H54 (cell line): Measurements from ENCODE around the gene RBMX2.
"Not testable (repeated sequence)": the region's sequence is repeated elsewhere in the genome, so short reads cannot be mapped to it uniquely, and the experiment has no call there.

Experiments used
- DNase-seq: peaks from one replicate; pipeline ENCODE4 v3.0.0; 2011; ENCODE audit warnings: low spot score, mixed read lengths; ENCODE audit not compliant: insufficient read length
- FAIRE-seq: peaks from 3 replicates; lab custom pipeline; 2011; peaks lifted over from hg19 to GRCh38; lab: Jason Lieb, UNC
- POLR2A ChIP-seq: IDR thresholded peaks from 2 replicates; pipeline ENCODE4 v1.6.1; 2011; ENCODE audit warnings: low read depth, mild to moderate bottlenecking, low read length

RBMX2 gene, protein sequence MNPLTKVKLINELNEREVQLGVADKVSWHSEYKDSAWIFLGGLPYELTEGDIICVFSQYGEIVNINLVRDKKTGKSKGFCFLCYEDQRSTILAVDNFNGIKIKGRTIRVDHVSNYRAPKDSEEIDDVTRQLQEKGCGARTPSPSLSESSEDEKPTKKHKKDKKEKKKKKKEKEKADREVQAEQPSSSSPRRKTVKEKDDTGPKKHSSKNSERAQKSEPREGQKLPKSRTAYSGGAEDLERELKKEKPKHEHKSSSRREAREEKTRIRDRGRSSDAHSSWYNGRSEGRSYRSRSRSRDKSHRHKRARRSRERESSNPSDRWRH

DNA sequence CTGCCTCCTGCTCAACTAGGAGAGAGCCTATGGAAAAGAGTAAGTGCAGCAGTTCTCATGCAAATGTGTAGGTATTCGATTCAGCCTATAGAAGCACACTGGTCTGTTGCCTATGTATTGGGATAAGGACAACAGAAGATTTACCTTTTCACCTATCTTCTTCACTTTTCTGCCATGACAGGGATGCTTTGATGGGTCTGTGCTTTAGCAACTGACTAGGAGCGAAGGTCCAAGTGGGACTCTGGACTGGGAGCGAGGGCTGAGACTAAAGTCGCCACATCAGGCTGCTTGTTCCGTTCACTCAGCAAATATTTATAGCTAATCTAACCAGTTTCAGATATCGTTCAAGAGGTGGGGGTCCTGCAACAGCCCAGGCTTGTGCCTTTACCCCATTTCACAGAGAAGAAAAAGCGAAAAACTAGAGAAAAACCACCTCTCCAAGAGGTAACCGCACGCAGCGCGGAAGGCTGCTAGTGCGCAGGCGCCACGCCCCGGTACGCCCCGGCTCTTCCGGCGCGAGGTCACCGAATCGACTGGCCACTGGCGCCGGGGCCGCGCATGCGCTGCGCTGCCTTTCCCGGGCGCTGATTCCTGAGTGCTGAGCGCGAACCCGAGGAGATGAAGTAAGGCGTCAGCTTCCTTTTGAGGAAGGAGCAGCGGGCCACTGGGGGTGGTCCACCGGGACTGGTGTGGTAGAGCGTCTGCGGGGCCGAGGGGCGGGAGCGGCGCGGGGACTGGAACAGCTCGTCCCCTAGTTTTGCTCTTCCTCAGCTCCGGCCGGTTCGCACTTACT lies at the start of gene RBMX2:
Gene RBMX2 (plus strand): TSS at position 573 of the 793 bp plus-strand sequence. CDS start 46 bp downstream, at position 619.
- FAIRE-seq (no peak), DNase-seq (peak; percentile 87)
- peak; percentile 65 for TF ChIP-seq POLR2A

DNA sequence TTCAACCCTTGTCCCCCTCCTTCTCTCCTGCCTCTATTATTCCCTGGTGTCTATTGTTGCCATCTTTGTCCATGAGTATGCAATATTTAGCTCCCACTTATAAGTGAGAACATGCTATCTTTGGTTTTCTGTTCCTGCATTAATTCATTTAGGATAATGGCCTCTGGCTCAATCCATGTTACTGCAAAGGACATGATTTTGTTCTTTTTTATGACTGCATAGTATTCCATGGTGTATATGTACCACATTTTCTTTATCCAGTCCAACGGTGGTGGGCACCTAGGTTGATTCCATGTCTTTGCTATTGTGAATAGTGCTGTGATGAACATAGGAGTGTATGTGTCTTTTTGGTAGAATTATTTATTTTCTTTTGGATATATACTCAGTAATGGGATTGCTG lies 49.7 kb upstream of the RBMX2 start:
- not testable (repeated sequence) for DNase-seq, FAIRE-seq

DNA sequence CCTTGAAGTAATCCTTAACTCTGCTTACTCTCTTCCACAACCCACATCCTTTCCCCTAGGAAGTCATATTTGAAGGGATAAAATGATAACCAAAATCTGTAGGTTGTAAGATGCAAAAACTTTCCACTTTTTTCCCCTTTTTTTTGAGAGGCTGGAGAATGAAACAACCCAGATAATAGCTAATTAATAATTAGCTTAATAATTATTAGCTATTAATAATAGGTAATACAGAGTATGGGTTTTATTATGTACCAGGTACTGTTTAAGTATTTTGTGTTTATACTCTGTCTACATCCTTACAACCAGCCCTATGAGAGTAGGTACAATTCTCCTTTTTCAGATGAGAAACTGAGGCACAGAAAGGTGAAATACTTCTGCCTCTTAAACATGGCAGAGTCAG lies 25.7 kb upstream of the RBMX2 start:
- TF ChIP-seq POLR2A: no peak
- DNase-seq (no peak), FAIRE-seq (no peak)

DNA sequence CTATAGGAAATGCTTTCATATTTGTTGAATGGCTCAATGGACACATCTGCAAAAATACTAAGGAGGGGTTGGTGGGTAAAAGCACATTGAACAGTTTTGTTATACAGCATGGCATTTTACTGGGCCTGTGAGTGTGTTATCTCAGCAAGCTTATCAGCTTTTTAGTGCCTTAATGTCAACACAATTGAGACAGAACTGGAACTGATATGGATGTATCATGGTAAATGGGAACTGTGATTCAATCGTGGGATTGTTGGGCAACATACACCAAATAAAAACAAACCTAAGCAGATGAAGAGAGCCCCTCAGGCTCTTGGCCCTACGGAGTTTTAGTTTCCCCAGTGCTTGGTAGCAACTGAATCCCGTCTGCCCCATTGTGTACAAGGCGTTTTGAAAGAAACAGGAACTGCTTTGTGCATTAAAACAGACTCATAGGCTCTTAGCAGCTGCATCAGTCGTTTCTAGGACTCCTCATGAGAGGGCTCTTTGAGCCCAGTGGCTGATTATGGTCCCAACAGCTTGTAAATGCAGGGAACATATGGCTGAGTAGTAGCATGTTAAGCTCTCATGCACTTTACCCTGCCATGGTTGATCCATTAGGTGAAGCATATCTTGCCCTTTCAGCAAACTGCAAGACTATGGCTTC lies 23.6 kb upstream of the RBMX2 start:
- FAIRE-seq (no peak), DNase-seq (no peak)
- no peak for TF ChIP-seq POLR2A

DNA sequence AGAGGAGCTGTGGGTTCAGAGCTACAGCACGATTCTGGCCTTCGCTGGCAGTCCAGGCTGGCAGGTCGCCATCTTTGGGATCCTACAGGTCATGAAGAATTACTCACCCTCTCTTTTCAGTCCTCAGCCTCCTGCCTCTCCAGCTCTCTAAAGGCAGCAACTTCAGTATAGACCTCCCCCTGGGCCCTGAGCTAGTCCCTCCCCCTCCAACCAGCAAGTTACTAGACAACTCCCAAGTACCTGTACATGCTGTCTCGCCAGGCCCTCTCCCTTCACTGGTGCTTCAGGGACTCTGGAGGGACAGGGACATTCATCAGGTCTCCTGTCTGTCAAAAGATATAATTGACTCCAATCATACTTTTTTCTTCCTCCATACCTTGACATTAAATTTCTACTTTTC lies 16.3 kb upstream of the RBMX2 start, which contains the start of gene GPR119:
Gene GPR119 (minus strand): TSS at position 155 of the 400 bp plus-strand sequence. CDS start 227 bp downstream, outside the sequence.
- no peak for DNase-seq
- no peak for FAIRE-seq
- no peak for TF ChIP-seq POLR2A

DNA sequence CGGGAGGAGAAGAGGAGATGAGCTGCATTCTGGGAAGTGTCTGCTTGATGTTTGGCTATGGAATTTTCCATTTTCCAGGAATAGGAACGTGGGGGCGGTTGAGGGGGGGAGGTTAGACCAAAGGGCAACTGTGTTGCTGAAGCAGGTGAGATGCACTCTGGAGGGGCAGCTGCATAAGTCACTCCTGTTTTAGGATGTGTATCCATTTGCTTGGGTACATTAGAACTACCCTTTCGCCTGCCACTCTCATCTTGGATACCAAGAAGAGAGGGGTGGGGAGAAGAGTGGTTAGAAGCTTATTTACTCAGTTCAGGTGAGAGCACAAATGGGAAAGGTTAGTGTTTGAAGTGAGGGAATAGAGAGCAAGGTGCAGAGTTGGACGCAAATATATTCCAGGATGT lies 15.4 kb upstream of the RBMX2 start:
- no peak for DNase-seq
- FAIRE-seq: no peak
- TF ChIP-seq POLR2A: no peak

DNA sequence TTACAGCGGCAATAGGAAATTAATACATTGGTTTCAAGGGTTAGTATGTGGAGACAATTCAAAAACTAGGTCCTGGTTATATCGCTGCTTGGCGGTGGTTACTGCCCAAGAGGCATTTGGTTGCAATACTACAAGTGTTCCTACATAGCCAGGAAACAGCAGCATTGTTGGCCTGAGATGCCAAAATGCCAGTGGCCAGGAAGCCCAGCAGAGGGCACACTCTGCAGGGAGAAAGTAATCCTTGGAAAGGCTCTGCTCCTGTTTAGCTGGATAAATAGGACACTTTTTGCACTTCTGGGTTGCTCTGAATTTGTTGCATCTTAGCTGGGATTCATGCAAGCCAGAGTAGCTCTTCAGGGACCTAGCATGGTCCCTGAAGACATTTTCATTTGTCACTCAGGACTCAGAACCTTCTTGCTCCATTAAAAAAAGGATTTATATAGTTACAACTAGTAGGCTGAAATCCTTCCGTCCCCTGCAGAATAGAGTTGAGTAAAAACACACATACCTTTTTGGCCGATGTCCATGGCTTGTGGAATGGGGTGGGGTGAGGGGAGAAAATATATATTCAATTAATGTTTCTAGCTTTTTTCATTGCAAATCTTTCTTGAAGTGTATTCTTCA lies 8.2 kb upstream of the RBMX2 start:
- TF ChIP-seq POLR2A: no peak
- FAIRE-seq (no peak), DNase-seq (peak; percentile 40)

DNA sequence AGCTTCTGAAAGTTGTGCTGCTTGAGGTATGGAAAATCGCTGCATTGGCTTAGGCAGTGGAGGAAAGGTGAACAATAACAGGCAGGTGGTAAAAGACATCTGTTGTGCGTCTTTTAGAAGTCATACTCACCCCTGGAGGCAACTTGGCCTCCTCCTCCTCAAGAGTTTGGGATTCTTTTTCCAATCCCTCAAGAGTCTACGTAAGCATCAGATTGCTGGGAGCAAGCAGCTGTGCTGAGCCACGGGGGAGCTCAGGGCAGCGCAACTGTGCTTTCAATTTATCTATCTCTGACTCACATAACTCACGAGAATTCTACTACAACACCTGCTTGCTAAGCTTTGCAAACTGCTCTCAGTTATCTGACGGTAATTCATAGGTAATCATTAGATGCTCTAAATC lies 6.4 kb upstream of the RBMX2 start:
- TF ChIP-seq POLR2A: no peak
- no peak for DNase-seq
- FAIRE-seq: no peak

DNA sequence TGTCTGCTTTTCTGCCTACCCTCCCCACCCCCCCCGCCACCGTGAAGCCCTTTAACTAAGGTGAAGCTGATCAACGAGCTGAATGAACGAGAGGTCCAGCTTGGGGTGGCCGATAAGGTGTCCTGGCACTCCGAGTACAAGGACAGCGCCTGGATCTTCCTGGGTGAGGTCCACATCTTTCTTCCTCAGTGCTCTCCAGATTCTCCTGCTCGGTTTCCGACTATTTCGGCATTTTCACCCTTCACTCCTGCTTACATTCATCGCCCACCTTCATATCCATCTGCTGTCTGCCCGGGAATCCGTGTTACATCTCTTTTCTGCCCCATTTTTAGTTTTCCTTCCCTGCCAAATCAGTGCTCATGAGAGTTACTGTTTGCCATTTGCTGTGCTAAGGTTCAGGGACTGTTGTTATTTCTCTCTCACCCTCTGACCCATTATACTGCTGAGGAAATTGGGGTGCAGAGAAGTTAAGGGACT lies 459 bp downstream of the RBMX2 start:
- TF ChIP-seq POLR2A: no peak
- no peak for FAIRE-seq
- DNase-seq: no peak

DNA sequence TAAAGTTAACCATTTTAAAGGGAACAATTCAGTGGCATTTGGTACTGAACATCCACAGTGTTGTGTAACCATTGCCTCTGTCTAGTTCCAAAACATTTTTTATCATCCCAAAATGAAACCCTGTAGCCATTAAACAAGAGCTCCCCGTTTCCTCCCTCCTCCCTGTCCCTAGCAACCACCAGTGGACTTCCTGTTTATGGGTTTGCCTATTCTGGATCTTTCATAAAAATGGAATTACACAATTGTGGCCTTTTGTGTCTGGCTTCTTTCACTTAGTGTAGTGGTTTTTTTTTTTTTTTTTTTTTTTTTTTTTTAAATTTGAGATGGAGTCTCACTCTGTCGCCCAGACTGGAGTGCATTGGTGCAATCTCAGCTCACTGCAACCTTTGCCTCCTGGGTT lies 11.6 kb downstream of the RBMX2 start:
- no peak for DNase-seq
- FAIRE-seq: no peak
- TF ChIP-seq POLR2A: no peak

DNA sequence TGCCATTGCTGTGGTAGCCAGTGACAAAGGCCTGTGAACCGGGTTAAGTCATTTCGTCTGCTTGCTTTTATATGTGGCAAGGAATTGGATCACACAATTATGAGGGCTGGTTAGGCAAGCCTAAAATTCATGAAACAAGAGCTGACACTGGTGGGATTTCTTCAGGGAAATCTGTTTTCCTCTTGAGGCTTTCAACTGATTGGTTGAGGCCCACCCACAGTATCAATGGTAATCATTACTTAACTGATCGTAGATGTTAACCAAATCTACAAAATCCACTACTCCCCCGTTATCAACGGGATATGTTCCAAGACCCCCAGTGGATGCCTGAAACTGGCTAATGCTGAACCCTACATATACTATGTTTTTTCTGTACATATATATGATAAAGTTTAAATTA lies 13.0 kb downstream of the RBMX2 start:
- FAIRE-seq: no peak
- no peak for DNase-seq
- no peak for TF ChIP-seq POLR2A

DNA sequence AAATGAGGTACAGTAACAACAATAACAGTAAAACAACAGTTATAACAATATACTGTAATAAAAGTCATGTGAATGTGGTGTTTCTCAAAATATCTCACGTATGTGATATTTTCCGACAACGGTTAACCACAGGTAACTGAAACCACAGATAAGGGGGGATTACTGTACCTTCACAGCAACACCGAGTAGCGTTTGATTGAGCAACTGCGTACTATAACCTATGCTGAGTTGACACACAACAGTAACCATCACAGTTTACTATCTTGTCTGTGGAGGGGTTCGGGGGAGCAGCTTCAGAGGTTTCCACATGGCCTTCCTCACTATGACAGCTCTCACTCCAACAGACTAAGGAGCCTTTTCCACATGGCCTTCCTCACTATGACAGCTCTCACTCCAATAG lies 13.4 kb downstream of the RBMX2 start:
- DNase-seq (no peak), FAIRE-seq (no peak)
- TF ChIP-seq POLR2A: no peak

DNA sequence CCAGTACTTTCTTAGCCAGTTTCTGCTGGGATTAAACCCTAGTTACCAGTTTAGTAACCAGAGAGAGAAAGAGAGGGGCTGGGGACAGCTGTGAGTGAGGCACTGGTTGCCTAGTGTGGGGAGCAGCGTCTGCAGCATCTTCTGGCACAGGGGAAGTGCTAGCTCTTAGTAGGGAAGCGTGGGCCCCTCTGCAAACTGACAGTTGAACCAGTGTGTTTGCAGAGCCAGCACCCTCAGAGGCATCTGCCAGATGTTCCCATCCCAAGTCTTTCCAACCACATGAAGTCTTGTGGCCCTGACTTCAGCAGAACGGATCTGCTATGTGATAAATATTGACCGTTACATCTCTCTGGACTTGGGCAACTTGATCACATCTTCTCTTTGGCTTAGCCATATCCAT lies 15.0 kb downstream of the RBMX2 start:
- FAIRE-seq: no peak
- DNase-seq: no peak
- no peak for TF ChIP-seq POLR2A
